Upper lobe of right lung (tissue), 1 donor: Measurements from ENCODE around the gene OR6V1. TPM values are rescaled to one million over a fixed set of nuclear protein-coding genes. Genes with fewer than 3 reads are reported as not detected.

Experiments
- ATAC-seq: fragments of 200-7000 bp; cut with Tn5 transposase; one replicate; pipeline ENCODE4 v1.9.1; 2020; ENCODE audit warnings: mild to moderate bottlenecking, moderate library complexity
- DNase-seq: peaks from one replicate; pipeline ENCODE4 v3.0.0-alpha.2; 2020
- H3K27ac ChIP-seq: fragments of 200-600 bp; one replicate; pipeline ENCODE4 v1.8.0; 2022
- H3K27me3 ChIP-seq: fragments of 200-600 bp; one replicate; pipeline ENCODE4 v1.8.0; 2022; ENCODE audit warnings: mild to moderate bottlenecking
- H3K36me3 ChIP-seq: fragments of 200-600 bp; one replicate; pipeline ENCODE4 v1.8.0; 2022
- H3K4me1 ChIP-seq: fragments of 200-600 bp; one replicate; pipeline ENCODE4 v1.8.0; 2022
- H3K4me3 ChIP-seq: fragments of 200-600 bp; one replicate; pipeline ENCODE4 v1.8.0; 2022; ENCODE audit warnings: mild to moderate bottlenecking
- H3K9me3 ChIP-seq: fragments of 200-600 bp; one replicate; pipeline ENCODE4 v1.8.0; 2022
- intact Hi-C: fragments of 100-400 bp; cut with DNase I; formaldehyde crosslinking; loops from one replicate; pipeline ENCODE4 v1.11.0; 2022
- total RNA-seq: library from RNA; stranded (reverse); fragmentation: NEBNext Ultra II Directional; extraction: Animal tissue kit (Norgen Biotek cat#: 25700); gene quantifications from one replicate; pipeline ENCODE4 v1.2.1, GENCODE V29; 2021
- TF ChIP-seq, protein P1 (sequence below): fragments of 200-600 bp; IDR thresholded peaks from one replicate; pipeline ENCODE4 v1.8.0; 2022; ENCODE audit warnings: antibody characterized with exemption
- donor health status: DM: no; HTN: yes; CAD: no; lungs with severe emphysema.

The OR6V1 gene
- total RNA-seq, 1 donor from 2014 or later, result not detected

DNA sequence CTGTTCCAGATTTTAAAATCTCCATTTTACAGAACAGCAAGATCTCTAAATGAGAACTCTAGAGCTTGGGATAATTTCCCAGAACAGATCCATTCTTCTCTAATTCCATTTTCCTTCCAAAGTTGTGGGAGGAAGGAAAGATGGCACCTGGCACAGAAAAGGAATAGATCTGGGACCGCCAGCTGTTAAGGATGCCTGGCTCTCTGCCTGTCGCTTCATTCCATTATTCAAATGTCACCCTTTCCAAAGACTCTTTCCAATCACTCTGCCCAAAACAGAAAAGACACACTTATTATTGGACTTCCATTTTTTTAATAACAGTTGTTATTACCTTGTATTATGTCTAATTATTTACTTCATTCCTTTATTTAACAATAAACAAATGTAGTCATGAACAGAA, 24.5 kb upstream of the OR6V1 start:
- Histone ChIP-seq H3K36me3 (no peaks in the 10 kb centered on the region), H3K27ac (no peak overlapping the region), H3K9me3 (no peaks in the 10 kb centered on the region), H3K27me3 (no peaks in the 10 kb centered on the region), H3K4me1 (no peaks in the 10 kb centered on the region), H3K4me3 (no peak overlapping the region)
- DNase-seq (no peak), ATAC-seq (no peak)
- intact Hi-C loops, result no loop called here
- TF ChIP-seq, protein P1, sequence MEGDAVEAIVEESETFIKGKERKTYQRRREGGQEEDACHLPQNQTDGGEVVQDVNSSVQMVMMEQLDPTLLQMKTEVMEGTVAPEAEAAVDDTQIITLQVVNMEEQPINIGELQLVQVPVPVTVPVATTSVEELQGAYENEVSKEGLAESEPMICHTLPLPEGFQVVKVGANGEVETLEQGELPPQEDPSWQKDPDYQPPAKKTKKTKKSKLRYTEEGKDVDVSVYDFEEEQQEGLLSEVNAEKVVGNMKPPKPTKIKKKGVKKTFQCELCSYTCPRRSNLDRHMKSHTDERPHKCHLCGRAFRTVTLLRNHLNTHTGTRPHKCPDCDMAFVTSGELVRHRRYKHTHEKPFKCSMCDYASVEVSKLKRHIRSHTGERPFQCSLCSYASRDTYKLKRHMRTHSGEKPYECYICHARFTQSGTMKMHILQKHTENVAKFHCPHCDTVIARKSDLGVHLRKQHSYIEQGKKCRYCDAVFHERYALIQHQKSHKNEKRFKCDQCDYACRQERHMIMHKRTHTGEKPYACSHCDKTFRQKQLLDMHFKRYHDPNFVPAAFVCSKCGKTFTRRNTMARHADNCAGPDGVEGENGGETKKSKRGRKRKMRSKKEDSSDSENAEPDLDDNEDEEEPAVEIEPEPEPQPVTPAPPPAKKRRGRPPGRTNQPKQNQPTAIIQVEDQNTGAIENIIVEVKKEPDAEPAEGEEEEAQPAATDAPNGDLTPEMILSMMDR, result no peak

DNA sequence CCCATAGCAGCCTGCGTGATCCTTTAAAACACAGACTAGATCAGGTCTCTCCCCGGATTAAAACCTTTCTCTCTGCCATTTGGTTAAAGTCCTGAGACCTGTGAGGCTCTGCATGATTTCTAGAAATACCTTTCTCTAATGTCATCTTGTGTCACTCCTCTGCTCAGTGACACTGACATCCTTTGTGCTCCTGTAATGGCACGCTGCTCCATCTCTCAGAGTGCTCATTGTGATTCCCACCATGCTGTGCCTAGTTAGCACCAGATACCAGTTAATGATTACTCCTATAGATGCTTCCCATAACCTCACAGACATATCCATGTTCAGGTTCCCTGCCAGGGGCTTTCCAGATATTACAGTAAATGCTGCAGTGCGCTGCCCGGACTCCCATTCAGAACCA, 13.5 kb upstream of the OR6V1 start:
- Histone ChIP-seq H3K4me1 (no peaks in the 10 kb centered on the region), H3K36me3 (no peaks in the 10 kb centered on the region), H3K27me3 (no peaks in the 10 kb centered on the region), H3K9me3 (peaks cover 7% of the 10 kb centered on the region), H3K27ac (no peak overlapping the region), H3K4me3 (no peak overlapping the region)
- no peak for ATAC-seq
- TF ChIP-seq, protein P1, result no peak
- intact Hi-C loops, result no loop called here
- no peak for DNase-seq

DNA sequence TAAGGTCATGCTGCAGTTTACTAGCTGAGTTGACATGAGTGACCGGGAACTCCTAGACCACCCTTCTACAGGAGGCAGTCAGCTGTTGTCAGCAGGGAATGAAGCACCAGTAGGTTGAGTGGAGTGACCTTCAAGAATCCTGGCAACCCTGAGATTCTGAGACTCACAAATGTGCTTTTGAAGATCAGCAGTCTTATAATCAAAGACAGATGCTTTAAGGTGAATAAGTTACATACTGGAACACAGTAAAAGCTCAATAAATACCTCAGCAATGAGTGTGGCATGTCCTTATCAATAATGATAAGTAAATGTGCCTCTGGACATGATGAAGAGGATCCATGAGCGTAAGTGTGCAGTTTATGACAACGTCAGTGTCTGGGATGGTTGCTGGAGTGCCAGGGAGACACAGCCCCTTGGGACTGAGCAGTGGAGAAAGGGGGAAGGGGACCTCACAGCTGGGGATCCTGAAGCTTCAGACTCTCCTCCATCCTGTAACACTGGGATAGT, 11.9 kb upstream of the OR6V1 start:
- ATAC-seq, result no peak
- TF ChIP-seq, protein P1, result no peak
- no peak for DNase-seq
- no peak overlapping the region for H3K4me3 ChIP-seq
- intact Hi-C loops, result no loop called here
- H3K4me1 ChIP-seq, result no peaks in the 10 kb centered on the region
- no peaks in the 10 kb centered on the region for H3K36me3 ChIP-seq
- no peaks in the 10 kb centered on the region for H3K27me3 ChIP-seq
- no peak overlapping the region for H3K27ac ChIP-seq
- peaks cover 1% of the 10 kb centered on the region for H3K9me3 ChIP-seq

DNA sequence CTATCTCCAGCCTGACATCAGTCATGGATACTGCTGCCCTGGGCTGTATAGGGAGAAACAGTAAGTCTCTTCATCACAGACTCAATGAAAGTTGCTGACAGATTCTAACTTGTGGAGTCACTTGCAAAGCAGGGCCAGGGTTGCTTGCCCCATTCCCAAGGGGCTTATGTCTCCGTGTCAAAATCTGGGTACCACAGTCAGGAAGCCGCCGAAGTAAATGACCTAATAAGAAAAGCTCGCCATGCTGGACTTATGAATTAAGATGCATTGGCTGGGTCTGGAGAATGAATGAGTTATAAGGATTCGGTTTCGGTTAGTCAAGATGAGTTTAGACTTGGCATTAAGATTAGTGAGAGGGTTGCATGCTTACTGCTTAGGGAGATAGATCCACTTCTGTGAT, 10.8 kb upstream of the OR6V1 start:
- Histone ChIP-seq H3K4me3 (no peak overlapping the region), H3K36me3 (no peaks in the 10 kb centered on the region), H3K27ac (no peak overlapping the region), H3K4me1 (no peaks in the 10 kb centered on the region), H3K9me3 (no peaks in the 10 kb centered on the region), H3K27me3 (no peaks in the 10 kb centered on the region)
- TF ChIP-seq, protein P1, result no peak
- intact Hi-C loops, result no loop called here
- ATAC-seq (no peak), DNase-seq (no peak)

DNA sequence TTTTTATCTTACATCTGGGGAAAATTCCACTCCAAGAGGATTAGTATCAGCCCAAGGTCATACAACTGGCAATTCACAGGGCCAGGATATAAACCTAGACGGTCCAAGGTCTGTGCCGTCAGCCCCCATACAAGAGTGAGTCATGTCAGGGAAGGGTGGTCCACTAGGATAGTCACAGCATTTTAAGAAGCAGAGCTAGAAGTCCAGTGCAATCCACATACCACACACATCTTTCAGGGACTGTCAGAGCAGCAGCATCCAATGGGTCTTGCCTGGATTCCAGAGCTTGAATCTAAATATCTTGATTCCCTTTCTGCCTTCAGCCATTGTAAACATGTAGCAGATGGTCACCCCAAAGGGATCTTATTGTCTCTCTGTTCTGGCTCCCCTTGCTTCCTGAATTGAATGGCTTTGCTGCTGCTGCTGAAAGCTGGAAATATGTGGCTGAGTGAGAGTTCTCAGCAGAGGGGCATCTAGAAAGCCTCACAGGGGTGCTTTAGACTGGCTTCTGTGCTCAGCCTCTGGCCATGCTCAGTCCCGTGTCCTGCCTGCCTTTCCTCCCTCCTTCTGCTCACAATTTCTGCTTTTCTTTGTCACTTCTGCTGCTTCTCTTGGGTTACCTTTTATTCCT, 9.9 kb upstream of the OR6V1 start:
- TF ChIP-seq, protein P1, result no peak
- DNase-seq, result no peak
- intact Hi-C loops, result no loop called here

More for the DNA sequence above, 9.9 kb upstream of the OR6V1 start:
- H3K36me3 ChIP-seq, result no peaks in the 10 kb centered on the region
- no peak overlapping the region for H3K27ac ChIP-seq
- no peak overlapping the region for H3K4me3 ChIP-seq
- H3K27me3 ChIP-seq, result no peaks in the 10 kb centered on the region
- H3K4me1 ChIP-seq, result no peaks in the 10 kb centered on the region
- ATAC-seq, result no peak
- no peaks in the 10 kb centered on the region for H3K9me3 ChIP-seq
